RPMI7951 (cell line): Measurements from ENCODE around the gene TPT1. TPM values are rescaled to one million over a fixed set of nuclear protein-coding genes. Genes with fewer than 3 reads are reported as not detected.
"Not testable (repeated sequence)": the region's sequence is repeated elsewhere in the genome, so short reads cannot be mapped to it uniquely, and the experiment has no call there.

Experiments used
- DNase-seq: peaks from one replicate; pipeline ENCODE4 v3.0.0-alpha.2; 2012; ENCODE audit warnings: low read depth
- total RNA-seq: library from RNA; depleted of rRNA; stranded (reverse); fragments of >200 nt; shearing (Covaris generic); gene quantifications from 2 replicates; pipeline ENCODE4 v1.2.3, GENCODE V29; 2014

The TPT1 gene
- total RNA-seq, 1 experiment from 2014 or later = 1,842 TPM

- peak; percentile 84 for DNase-seq
Measured at GRCh38 chr13:45367358-45367757, 26.4 kb upstream of the TPT1 start.

DNA sequence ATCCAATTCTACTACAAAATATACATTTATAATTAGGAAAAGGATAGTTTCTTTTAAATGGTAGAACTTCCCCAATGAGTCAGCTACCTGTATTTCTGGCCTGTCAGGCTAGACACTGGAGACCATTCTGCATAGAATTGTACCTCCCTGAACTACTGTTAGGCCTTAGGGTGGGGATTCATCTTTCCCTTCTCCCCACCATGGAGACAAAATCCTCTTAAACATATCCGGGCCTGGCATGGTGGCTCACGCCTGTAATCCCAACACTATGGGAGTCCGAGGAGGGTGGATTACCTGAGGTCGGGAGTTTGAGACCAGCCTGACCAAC, 24.5 kb upstream of the TPT1 start:
- DNase-seq = no peak

DNA sequence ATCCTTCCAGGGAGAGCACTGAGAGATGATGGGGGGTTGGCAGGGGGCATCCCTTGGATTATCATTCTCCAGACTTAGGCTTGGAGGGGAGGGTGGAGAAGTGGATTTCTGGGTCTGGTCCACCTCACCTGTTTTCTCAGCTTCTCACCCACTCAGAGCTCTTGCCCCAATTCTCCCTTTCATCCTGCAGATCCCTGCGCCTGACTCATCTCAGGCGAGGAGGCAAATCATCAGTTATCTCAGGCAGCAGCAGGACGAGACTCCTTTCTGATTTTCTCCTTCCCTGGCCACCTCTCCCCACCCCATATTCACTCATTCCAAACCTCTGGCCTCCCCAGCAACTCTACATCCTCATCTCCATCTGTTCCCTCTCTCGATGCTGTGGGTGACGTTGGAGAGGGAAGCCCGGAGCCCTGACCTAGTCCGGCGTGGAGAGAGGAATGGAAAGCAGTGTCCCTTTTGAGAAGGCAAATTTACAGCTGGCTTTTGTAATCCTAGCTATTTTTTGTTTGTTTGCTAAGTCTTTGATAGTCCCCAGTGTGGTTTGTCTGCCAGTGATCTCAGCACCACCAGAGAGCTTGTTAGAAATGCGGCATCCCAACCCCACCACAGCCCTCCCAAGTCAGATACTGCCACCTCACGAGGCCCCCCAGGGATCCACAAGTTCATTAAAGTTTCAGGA, 24.0 kb upstream of the TPT1 start:
- no peak for DNase-seq

DNA sequence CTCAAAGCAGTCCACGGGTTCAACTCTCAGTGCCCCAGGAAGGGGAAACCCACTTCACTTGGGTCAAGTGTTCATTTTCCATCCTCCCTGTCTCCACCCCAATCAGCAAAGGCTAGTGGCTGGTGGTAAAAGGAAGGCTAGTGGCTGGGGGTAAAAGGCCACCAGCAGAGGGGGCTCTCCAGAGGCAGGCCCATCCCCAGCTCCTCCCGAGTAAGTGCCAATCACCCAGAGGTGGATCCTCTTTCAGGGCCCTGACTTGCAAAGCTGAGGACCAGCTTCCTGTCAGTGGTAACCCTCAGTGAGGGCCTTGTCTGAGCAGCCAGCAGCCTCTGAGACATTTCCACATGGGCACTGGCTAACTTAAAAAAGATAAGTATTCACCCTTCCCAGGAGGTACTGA, 22.0 kb upstream of the TPT1 start:
- no peak for DNase-seq

- peak; percentile 51 for DNase-seq
Measured at GRCh38 chr13:45361596-45362206, 20.7 kb upstream of the TPT1 start.

DNA sequence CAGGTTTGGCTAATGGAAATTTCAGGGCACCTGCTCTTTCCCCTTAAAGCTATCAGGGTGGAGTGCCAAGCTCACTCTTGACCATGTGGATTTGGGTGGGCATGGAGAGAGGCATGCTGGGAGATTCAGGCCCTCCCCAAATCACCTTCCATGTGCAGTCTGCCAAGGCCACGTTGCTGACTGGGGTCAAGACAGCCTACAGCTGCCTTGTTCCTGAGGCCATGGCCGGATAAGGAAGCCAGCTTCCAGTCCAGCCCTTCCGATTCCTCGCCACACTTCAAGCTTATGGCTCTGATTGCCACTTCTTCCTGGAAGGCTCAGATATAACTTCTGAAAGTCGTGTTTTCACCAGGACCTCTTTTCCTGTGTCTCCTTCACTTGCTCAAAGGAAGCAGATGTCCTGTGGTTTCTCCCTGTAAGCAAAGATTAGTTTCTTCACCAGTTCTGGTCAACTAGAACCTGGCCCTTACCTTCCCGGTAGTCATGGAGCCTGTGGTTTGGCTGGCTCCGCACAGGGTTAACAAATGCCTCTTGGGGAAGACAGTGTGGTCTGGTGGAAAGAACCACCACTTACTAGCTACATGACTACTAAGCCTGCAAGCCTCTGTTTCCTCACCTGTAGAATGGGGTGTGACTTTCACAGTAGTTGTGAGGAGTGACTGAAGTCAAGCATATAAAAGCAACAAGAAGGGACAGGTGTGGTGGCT, 16.1 kb upstream of the TPT1 start:
- no peak for DNase-seq

DNA sequence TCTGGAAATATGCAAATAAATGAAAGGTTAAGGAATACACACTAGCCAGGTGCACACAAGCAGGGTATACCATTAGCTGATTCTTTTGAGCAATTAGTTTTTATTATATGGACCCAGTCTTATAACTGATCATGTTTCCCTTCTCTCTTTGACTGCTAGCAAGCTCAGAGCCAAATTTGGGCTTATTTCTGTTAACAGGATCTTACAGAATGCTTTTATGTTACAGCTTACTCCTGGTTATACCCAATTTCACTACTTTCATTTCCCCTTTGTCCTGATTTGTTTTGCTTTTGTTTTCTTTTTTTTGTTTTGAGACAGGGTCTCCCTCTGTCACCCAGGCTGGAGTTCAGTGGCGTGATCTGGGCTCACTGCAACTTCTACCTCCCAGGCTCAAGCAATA, 12.9 kb upstream of the TPT1 start:
- DNase-seq = no peak

DNA sequence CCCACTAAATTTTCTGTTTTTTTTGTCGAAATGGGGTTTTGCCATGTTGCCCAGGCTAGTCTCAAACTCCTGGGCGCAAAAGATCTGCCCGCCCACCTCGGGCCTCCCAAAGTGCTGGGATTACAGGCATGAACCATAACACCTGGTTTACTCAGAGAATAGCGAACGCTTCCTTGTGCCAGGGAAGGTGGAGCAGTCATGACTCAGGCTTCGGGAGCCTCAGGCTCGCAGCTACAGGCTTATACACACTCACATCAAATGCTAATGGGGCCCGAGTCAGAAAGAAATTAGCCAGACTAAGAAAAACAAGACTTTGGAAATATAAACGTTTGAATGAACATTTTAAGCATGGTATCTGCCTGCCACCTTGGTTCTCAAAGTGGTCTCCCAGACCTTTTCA, 11.0 kb upstream of the TPT1 start:
- DNase-seq = no peak

GRCh38 chr13:45350152-45350551, 9.2 kb upstream of the TPT1 start:
- no peak for DNase-seq

DNA sequence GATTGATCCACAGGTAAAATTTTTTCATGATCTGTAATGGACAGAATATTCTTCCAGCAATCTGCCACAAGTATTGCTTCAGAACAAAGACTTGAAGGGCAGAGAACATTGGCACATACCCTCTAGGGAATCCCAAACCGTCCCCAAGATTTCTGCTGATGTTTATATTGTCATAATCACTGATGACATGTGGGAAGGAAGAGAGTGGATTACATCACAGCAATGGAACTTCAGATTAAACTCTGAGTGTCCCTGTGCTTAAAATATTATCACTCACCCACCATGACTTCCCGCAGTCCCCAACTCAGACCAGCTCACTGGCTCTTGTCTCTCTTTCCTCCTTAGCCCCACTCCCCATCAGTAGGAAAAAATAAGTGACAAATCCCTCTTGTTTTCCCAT, 8.5 kb upstream of the TPT1 start:
- DNase-seq = no peak

GRCh38 chr13:45344064-45344463, 3.1 kb upstream of the TPT1 start:
- not testable (repeated sequence) for DNase-seq

GRCh38 chr13:45343102-45343501, 2.1 kb upstream of the TPT1 start:
- DNase-seq = not testable (repeated sequence)

DNA sequence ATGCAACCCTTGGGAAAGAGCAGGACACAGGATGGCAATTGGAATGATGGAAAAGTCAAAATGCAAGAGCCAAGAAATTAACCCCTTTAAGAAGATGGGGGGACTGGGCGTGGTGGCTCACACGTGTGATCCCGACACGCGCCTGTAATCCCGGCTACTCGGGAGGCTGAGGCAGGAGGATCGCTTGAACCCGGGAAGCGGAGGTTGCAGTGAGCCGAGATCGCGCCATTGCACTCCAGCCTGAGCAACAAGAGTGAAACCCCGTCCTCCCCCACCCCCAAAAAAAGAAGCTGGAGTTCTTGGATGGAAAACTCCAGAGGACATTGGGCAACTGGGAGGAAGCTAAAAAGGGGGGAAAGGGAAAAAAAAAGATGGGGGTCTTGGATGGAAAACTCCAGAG, 1.7 kb upstream of the TPT1 start:
- not testable (repeated sequence) for DNase-seq

DNA sequence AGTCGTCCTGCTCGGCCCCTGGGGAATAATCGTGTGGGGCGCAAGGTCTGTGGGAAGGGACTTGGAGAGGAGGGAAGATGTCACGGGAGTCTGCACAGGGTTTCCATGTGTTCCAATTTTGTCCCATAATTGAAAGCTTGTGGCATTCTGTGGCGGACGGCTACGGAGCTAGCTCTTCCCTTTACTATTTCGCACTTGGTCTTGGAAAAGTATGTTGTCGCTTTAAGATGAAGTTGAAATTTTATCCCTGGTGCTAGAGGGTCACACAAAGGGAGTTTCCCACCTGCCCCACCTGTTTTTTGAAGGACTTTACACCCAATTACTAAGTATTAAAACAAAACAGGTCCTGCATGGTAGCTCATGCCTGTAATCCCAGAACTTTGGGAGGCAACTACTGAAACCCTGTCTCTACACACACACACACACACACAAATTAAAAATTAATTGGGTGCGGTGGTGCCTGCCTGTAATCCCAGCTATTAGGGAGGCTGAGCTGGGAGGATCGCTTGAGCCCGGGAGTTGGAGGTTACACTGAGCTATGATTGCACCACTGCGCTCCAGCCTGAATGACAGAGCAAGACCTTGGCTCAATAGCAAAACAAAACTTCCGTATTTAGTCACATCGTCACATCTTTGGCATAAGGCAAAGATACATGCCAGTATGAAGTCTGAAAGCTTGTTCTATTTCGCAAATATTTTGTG, 967 bp upstream of the TPT1 start:
- peak; percentile 52 for DNase-seq

- peak; percentile 90 for DNase-seq
Measured at GRCh38 chr13:45340422-45341033, 455 bp downstream of the TPT1 start.

- DNase-seq = no peak
Measured at GRCh38 chr13:45339867-45340266, 1.1 kb downstream of the TPT1 start.

GRCh38 chr13:45339399-45339798, 1.6 kb downstream of the TPT1 start:
- DNase-seq = no peak

DNA sequence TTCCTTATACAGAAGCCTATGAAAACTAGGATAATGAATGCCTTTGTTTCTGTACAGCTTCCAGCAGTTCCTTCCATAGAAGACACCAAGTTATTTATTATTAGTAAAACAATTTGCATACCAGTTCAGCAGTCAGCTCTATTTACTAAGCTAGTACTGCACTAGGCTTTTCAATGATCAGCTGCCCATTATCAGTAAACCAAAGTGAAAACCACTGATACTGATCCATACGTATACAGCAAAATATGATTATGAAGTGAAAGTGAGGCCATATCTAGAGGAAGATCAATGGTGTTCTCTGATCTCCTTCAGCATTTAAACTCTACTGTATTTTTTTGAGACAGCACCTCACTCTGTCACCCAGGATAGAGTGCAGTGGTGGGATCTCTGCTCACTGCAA, 3.2 kb downstream of the TPT1 start:
- no peak for DNase-seq

DNA sequence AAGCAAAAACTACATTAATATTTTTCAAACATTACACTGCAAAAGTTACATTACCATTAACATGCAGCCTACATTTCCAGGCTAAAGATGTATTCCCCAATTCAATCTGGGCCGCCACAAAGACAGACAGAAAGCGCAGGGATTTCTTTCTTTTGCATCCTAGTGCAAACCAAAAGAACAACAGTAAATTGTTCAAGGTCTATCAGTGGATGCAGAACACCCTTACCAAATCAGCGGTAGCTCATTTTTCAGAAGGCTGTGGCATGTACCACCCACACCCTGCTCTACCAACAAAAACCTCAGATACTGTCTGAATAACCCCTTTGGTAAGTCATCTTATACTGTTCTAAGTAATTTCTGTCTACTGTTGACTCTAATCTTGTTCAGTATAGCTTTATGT, 3.6 kb downstream of the TPT1 start:
- DNase-seq = no peak

GRCh38 chr13:45336025-45336800, 4.8 kb downstream of the TPT1 start:
- DNase-seq = no peak

GRCh38 chr13:45335397-45336024, 5.5 kb downstream of the TPT1 start:
- no peak for DNase-seq
